SK-N-SH treated with all-trans-retinoic acid at 6 μM for 48 hours (cell line): Measurements from ENCODE around the gene TMEM9.

ENCODE experiments used
- ATAC-seq: fragments of 200-7000 bp; cut with Tn5 transposase; 3 replicates; pipeline ENCODE4 v1.9.1; 2020; ENCODE audit warnings: mild to moderate bottlenecking, moderate library complexity
- ARNTL ChIP-seq: fragments of 450-650 bp; formaldehyde crosslinking; IDR thresholded peaks from 2 replicates; pipeline ENCODE4 v1.5.0; 2020; ENCODE audit warnings: low read depth, mild to moderate bottlenecking, moderate library complexity, borderline replicate concordance
- BACH2 ChIP-seq: fragments of 250-450 bp; sonication (Bioruptor Pico); IDR thresholded peaks from 2 replicates; pipeline ENCODE4 v1.9.0; 2021; ENCODE audit warnings: mild to moderate bottlenecking, borderline replicate concordance
- CREB5 ChIP-seq: fragments of 250-450 bp; sonication (Bioruptor Pico); IDR thresholded peaks from 2 replicates; pipeline ENCODE4 v1.5.1; 2020; ENCODE audit warnings: low read depth, mild to moderate bottlenecking, moderate library complexity
- CSDC2 ChIP-seq: fragments of 250-450 bp; sonication (Bioruptor Pico); IDR thresholded peaks from 2 replicates; pipeline ENCODE4 v1.5.0; 2020; ENCODE audit warnings: mild to moderate bottlenecking, moderate library complexity
- CSRNP3 ChIP-seq: fragments of 250-450 bp; sonication (Bioruptor Pico); IDR thresholded peaks from 2 replicates; pipeline ENCODE4 v1.5.1; 2021; ENCODE audit warnings: mild to moderate bottlenecking, moderate library complexity
- ESRRG ChIP-seq: fragments of 250-450 bp; sonication (Bioruptor Pico); IDR thresholded peaks from 2 replicates; pipeline ENCODE4 v1.6.1; 2021; ENCODE audit warnings: mild to moderate bottlenecking
- GLIS3 ChIP-seq: fragments of 250-450 bp; sonication (Bioruptor Pico); IDR thresholded peaks from 2 replicates; pipeline ENCODE4 v1.5.0; 2020; ENCODE audit warnings: mild to moderate bottlenecking, moderate library complexity
- ISL1 ChIP-seq: fragments of 250-450 bp; sonication (Bioruptor Pico); IDR thresholded peaks from 2 replicates; pipeline ENCODE4 v2.1.2; 2022; ENCODE audit warnings: mild to moderate bottlenecking, moderate library complexity
- OSR1 ChIP-seq: fragments of 250-450 bp; sonication (Bioruptor Pico); IDR thresholded peaks from 2 replicates; pipeline ENCODE4 v1.8.0; 2022; ENCODE audit warnings: moderate library complexity, mild to moderate bottlenecking, inconsistent platforms
- PATZ1 ChIP-seq: fragments of 250-450 bp; sonication (Bioruptor Pico); IDR thresholded peaks from 2 replicates; pipeline ENCODE4 v1.8.0; 2020; ENCODE audit warnings: mild to moderate bottlenecking, moderate library complexity, borderline replicate concordance
- PPARA ChIP-seq: fragments of 250-450 bp; sonication (Bioruptor Pico); IDR thresholded peaks from 2 replicates; pipeline ENCODE4 v1.5.0; 2020; ENCODE audit warnings: mild to moderate bottlenecking, borderline replicate concordance
- RARB ChIP-seq: fragments of 250-450 bp; sonication (Bioruptor Pico); IDR thresholded peaks from 2 replicates; pipeline ENCODE4 v1.8.0; 2021; ENCODE audit warnings: mild to moderate bottlenecking, moderate library complexity
- SNAI2 ChIP-seq: fragments of 250-450 bp; sonication (Bioruptor Pico); IDR thresholded peaks from 2 replicates; pipeline ENCODE4 v1.5.0; 2020; ENCODE audit warnings: mild to moderate bottlenecking, moderate library complexity
- TCF4 ChIP-seq: fragments of 250-450 bp; sonication (Bioruptor Pico); IDR thresholded peaks from 2 replicates; pipeline ENCODE4 v1.8.0; 2021; ENCODE audit warnings: mild to moderate bottlenecking, moderate library complexity, borderline replicate concordance
- TOX ChIP-seq: fragments of 250-450 bp; sonication (Bioruptor Pico); IDR thresholded peaks from 2 replicates; pipeline ENCODE4 v1.8.0; 2021; ENCODE audit warnings: mild to moderate bottlenecking, moderate library complexity, borderline replicate concordance
- ZC3H10 ChIP-seq: fragments of 250-450 bp; sonication (Bioruptor Pico); IDR thresholded peaks from 2 replicates; pipeline ENCODE4 v1.5.1; 2021; ENCODE audit warnings: mild to moderate bottlenecking, moderate library complexity
- ZFP3 ChIP-seq: fragments of 250-450 bp; sonication (Bioruptor Pico); IDR thresholded peaks from 2 replicates; pipeline ENCODE4 v1.5.0; 2020; ENCODE audit warnings: mild to moderate bottlenecking, moderate library complexity
- ZFP30 ChIP-seq: fragments of 450-650 bp; formaldehyde crosslinking; IDR thresholded peaks from 2 replicates; pipeline ENCODE4 v1.5.0; 2022; ENCODE audit warnings: mild to moderate bottlenecking, moderate library complexity
- ZNF565 ChIP-seq: fragments of 450-650 bp; formaldehyde crosslinking; conservative IDR thresholded peaks from 2 replicates; pipeline ENCODE4 v1.5.0; 2020; ENCODE audit warnings: low read depth, mild to moderate bottlenecking, moderate library complexity
- TF ChIP-seq, protein P1 (sequence below): fragments of 250-450 bp; sonication (Bioruptor Pico); IDR thresholded peaks from 2 replicates; pipeline ENCODE4 v1.5.0; 2020; ENCODE audit warnings: mild to moderate bottlenecking, moderate library complexity

TMEM9 gene

DNA sequence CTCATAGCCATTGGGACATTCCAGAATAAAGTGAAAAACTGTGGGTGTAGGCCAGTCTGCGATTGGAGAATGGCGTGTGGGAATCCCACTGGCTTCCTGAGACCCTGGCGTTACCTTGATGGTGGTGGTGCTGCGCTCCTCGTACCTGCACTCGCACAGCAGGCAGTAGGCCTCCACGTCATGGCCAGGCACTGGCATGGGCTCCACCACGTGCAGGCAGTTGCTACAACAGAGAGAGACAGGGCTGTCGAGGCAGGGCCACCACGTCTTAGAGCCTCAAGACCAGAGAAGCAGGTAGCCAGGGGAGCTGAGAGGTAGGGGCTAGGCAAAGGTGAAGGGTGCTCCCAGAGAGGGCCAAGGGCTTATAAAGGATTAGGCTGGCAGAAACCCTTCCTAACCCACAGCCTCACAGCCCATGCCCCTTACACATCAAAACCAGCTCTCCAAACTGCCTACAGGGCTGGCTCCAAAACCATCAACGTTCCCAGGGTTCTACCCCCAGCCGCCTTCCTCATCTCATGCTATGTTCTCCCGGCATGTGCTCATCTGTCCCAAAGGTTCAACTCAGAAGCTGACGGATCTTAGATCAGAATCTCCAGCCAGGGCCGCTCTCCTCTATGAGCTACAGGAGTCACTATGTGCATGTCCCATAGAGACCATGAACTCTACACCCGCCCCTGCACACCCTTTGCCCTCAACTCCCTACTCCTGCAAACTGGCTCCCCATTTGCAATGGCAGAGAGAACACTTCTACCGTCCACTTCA lies 7.5 kb downstream of the TMEM9 start:
- TF ChIP-seq PPARA (CRISPR knock-in tag) (no peak), CREB5 (CRISPR knock-in tag) (no peak), ESRRG (CRISPR knock-in tag) (no peak), ZC3H10 (CRISPR knock-in tag) (no peak), TOX (CRISPR knock-in tag) (no peak), ZFP30 (no peak), PATZ1 (CRISPR knock-in tag) (no peak), ISL1 (CRISPR knock-in tag) (no peak), CSRNP3 (CRISPR knock-in tag) (no peak), ZFP3 (no peak), OSR1 (no peak), ARNTL (CRISPR knock-in tag) (no peak)
- TF ChIP-seq, protein P1, sequence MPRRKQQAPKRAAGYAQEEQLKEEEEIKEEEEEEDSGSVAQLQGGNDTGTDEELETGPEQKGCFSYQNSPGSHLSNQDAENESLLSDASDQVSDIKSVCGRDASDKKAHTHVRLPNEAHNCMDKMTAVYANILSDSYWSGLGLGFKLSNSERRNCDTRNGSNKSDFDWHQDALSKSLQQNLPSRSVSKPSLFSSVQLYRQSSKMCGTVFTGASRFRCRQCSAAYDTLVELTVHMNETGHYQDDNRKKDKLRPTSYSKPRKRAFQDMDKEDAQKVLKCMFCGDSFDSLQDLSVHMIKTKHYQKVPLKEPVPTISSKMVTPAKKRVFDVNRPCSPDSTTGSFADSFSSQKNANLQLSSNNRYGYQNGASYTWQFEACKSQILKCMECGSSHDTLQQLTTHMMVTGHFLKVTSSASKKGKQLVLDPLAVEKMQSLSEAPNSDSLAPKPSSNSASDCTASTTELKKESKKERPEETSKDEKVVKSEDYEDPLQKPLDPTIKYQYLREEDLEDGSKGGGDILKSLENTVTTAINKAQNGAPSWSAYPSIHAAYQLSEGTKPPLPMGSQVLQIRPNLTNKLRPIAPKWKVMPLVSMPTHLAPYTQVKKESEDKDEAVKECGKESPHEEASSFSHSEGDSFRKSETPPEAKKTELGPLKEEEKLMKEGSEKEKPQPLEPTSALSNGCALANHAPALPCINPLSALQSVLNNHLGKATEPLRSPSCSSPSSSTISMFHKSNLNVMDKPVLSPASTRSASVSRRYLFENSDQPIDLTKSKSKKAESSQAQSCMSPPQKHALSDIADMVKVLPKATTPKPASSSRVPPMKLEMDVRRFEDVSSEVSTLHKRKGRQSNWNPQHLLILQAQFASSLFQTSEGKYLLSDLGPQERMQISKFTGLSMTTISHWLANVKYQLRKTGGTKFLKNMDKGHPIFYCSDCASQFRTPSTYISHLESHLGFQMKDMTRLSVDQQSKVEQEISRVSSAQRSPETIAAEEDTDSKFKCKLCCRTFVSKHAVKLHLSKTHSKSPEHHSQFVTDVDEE (CRISPR knock-in tag) = no peak

GRCh38 chr1:201145816-201146215 lies 8.5 kb downstream of the TMEM9 start:
- TF ChIP-seq BACH2 (no peak), CREB5 (CRISPR knock-in tag) (no peak), GLIS3 (CRISPR knock-in tag) (no peak), PPARA (CRISPR knock-in tag) (no peak), ZC3H10 (CRISPR knock-in tag) (no peak), TCF4 (CRISPR knock-in tag) (no peak)
- ATAC-seq = no peak

More for the DNA sequence above, 7.5 kb downstream of the TMEM9 start:
- no peak for ATAC-seq

- no peak for ATAC-seq
- no peak for TF ChIP-seq BACH2
- no peak for TF ChIP-seq SNAI2 (CRISPR knock-in tag)
- TF ChIP-seq ZNF565 (CRISPR knock-in tag) = no peak
- no peak for TF ChIP-seq ZFP30
- TF ChIP-seq RARB (CRISPR knock-in tag) = no peak
- TF ChIP-seq ZFP3 = no peak
- TF ChIP-seq, protein P1 (CRISPR knock-in tag) = no peak
- no peak for TF ChIP-seq ZC3H10 (CRISPR knock-in tag)
- no peak for TF ChIP-seq GLIS3 (CRISPR knock-in tag)
- no peak for TF ChIP-seq OSR1
- no peak for TF ChIP-seq CREB5 (CRISPR knock-in tag)
- TF ChIP-seq CSDC2 = no peak
- TF ChIP-seq CSRNP3 (CRISPR knock-in tag) = no peak
- no peak for TF ChIP-seq TOX (CRISPR knock-in tag)
- TF ChIP-seq PPARA (CRISPR knock-in tag) = no peak
- TF ChIP-seq, all 23 proteins: peak for 0
These were observed 9.1 kb downstream of the TMEM9 start for GRCh38 chr1:201145132-201145531.
